C4-2B (cell line): ENCODE results near the gene CSTPP1.

Experiments
- ZFX ChIP-seq: fragments of 450-650 bp; IDR thresholded peaks from 2 replicates; pipeline ENCODE4 v1.6.1; 2017
- TF ChIP-seq, protein P1 (sequence below): fragments of 450-650 bp; conservative IDR thresholded peaks from 2 replicates; pipeline ENCODE4 v1.5.1; 2017; ENCODE audit warnings: mild to moderate bottlenecking

DNA sequence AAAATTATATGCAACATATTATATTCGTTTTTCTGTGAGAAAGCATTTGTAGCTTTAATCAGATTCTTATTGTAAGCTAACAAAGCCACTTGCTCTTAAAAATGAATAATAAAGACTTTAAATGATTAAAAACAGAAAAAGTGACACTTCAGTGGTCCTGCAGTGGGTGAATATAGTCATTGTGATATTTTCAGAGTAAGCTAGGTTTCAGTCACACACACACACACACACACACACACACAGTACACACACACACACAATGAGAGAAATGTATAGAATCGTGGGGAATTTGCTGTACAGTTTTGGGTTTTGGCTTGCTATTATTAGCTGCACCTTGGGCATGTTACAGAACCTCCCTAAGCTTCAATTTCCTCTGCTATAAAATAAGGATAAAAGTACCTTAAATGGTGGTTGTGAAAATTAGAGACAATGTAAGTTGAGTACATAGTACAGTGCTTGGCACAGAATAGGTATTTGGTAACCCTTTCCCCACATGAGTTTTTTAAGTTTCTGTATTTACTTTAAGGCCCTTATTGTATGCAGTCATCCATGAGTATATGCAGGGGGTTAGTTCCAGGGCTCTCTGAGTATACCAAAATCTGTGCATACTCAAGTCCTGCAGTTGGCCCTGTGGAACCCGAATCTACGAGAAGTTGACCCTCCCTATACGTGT is 39.8 kb downstream of the CSTPP1 start:
- TF ChIP-seq, protein P1, sequence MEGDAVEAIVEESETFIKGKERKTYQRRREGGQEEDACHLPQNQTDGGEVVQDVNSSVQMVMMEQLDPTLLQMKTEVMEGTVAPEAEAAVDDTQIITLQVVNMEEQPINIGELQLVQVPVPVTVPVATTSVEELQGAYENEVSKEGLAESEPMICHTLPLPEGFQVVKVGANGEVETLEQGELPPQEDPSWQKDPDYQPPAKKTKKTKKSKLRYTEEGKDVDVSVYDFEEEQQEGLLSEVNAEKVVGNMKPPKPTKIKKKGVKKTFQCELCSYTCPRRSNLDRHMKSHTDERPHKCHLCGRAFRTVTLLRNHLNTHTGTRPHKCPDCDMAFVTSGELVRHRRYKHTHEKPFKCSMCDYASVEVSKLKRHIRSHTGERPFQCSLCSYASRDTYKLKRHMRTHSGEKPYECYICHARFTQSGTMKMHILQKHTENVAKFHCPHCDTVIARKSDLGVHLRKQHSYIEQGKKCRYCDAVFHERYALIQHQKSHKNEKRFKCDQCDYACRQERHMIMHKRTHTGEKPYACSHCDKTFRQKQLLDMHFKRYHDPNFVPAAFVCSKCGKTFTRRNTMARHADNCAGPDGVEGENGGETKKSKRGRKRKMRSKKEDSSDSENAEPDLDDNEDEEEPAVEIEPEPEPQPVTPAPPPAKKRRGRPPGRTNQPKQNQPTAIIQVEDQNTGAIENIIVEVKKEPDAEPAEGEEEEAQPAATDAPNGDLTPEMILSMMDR, result no peak
- TF ChIP-seq ZFX, result no peak
